ENCODE data around the gene KLF6.

DNA sequence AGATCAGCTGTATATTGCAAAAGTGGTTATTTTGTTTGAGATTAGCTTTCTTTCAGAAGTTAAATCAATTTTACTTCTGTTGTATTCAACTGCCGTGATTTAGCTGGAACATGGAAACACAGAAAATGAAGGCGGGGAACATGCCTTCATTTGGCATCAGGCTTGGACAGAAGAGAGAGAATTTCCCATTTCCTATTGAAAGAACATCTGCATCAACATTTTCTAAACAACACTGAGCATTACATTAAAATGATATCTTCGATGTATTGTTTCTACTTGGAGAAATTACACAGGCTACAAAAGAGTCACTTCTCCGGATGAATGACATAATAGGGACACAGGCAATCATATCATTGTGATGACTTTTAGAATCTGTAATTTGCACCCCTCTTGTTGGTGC, 46.6 kb upstream of the KLF6 start:
- no peak for TF ChIP-seq POLR2A (IDR thresholded peaks at IDR 0.05; ENCODE audit: low read depth, low read length)
- no peak for TF ChIP-seq CTCF (conservative IDR thresholded peaks at IDR 0.05; ENCODE audit: low read depth, low read length)
- no peak for TF ChIP-seq USF2 (IDR thresholded peaks at IDR 0.05; ENCODE audit: low read depth, low read length)
- TF ChIP-seq MAZ (IDR thresholded peaks at IDR 0.05; ENCODE audit: borderline replicate concordance, low read depth, low read length), result no peak
- TF ChIP-seq MXI1 (IDR thresholded peaks at IDR 0.05; ENCODE audit: borderline replicate concordance, low read depth, low read length), result no peak
- no peak for TF ChIP-seq RAD21 (IDR thresholded peaks at IDR 0.05; ENCODE audit: low read length)
- TF ChIP-seq MAFK (IDR thresholded peaks at IDR 0.05; ENCODE audit: low read depth, low read length), result no peak
- no peak for TF ChIP-seq NFE2L2 (IDR thresholded peaks at IDR 0.05; ENCODE audit: low read depth, low read length)
- TF ChIP-seq SMC3 (IDR thresholded peaks at IDR 0.05; ENCODE audit: low read depth, low read length), result no peak
- TF ChIP-seq CHD1 (IDR thresholded peaks at IDR 0.05; ENCODE audit: low read depth, low read length), result no peak
- TF ChIP-seq RFX5 (IDR thresholded peaks at IDR 0.05; ENCODE audit: low read depth, low read length), result no peak
- no peak for TF ChIP-seq CEBPB (IDR thresholded peaks at IDR 0.05; ENCODE audit: low read depth, low read length)
- TF ChIP-seq BHLHE40 (IDR thresholded peaks at IDR 0.05; ENCODE audit: low read depth, low read length), result no peak
